HEK293 (cell line): ENCODE data around the gene BTBD19.
"Not testable (repeated sequence)": the region's sequence is repeated elsewhere in the genome, so short reads cannot be mapped to it uniquely, and the experiment has no call there.

Experiments used
- CTCF ChIA-PET: fragments of 350-600 bp; formaldehyde crosslinking; extraction: SDS; loops from one replicate; lab custom pipeline; 2021; ENCODE audit warnings: antibody characterized with exemption; lab: Yijun Ruan, JAX
- POLR2A ChIA-PET: fragments of 300-600 bp; formaldehyde crosslinking; extraction: SDS; loops from one replicate; lab custom pipeline; 2020; ENCODE audit warnings: antibody characterized with exemption, inconsistent platforms; lab: Yijun Ruan, JAX
- H3K27ac ChIP-seq: fragments of 200-500 bp; sonication (Bioruptor generic); 2 replicates; pipeline ENCODE4 v1.5.1; 2014; ENCODE audit warnings: low read depth, low read length, control low read depth, inconsistent platforms; ENCODE audit errors: extremely low read depth
- H3K36me3 ChIP-seq, 2 experiments: fragments of 200-500 bp in 1 of 2; sonication (Bioruptor generic) in 1 of 2; 1 replicate in 1 of 2; 2 replicates in 1 of 2; pipeline ENCODE4 v1.5.1; 2014 to 2017; ENCODE audit warnings: inconsistent platforms in 2 of 2, low read length in 2 of 2; ENCODE audit not compliant: control insufficient read depth in 2 of 2, insufficient read depth in 1 of 2
- H3K4me1 ChIP-seq: fragments of 200-500 bp; sonication (Bioruptor generic); 2 replicates; pipeline ENCODE4 v1.5.1; 2014; ENCODE audit warnings: mild to moderate bottlenecking, low read length, inconsistent platforms; ENCODE audit not compliant: control insufficient read depth, insufficient read depth
- H3K4me3 ChIP-seq: 2 replicates; pipeline ENCODE4 v1.5.1; 2011; ENCODE audit warnings: low read depth, mild to moderate bottlenecking, control low read depth, low read length, moderate library complexity
- H3K9me3 ChIP-seq: fragments of 200-500 bp; sonication (Bioruptor generic); 2 replicates; pipeline ENCODE4 v1.5.1; 2014; ENCODE audit warnings: low read depth, low read length, inconsistent platforms; ENCODE audit not compliant: control insufficient read depth, insufficient read depth
- IKZF3 ChIP-seq: fragments of 450-650 bp; IDR thresholded peaks from 2 replicates; pipeline ENCODE4 v1.5.0; 2018; ENCODE audit warnings: missing biosample characterization, mild to moderate bottlenecking, missing genetic modification characterization, moderate library complexity
- ZBTB17 ChIP-seq: fragments of 450-650 bp; formaldehyde crosslinking; IDR thresholded peaks from 2 replicates; pipeline ENCODE4 v1.5.1; 2016; ENCODE audit warnings: missing biosample characterization, missing genetic modification characterization
- ZFP69B ChIP-seq: fragments of 450-650 bp; formaldehyde crosslinking; IDR thresholded peaks from 2 replicates; pipeline ENCODE4 v1.5.1; 2016; ENCODE audit warnings: missing biosample characterization, missing genetic modification characterization
- ZNF404 ChIP-seq: fragments of 450-650 bp; formaldehyde crosslinking; IDR thresholded peaks from 2 replicates; pipeline ENCODE4 v1.5.1; 2017; ENCODE audit warnings: missing biosample characterization, missing genetic modification characterization
- ZNF423 ChIP-seq: fragments of 450-650 bp; formaldehyde crosslinking; IDR thresholded peaks from 2 replicates; pipeline ENCODE4 v1.5.1; 2016; ENCODE audit warnings: missing biosample characterization, missing genetic modification characterization
- ZNF473 ChIP-seq: fragments of 450-650 bp; formaldehyde crosslinking; IDR thresholded peaks from 2 replicates; pipeline ENCODE4 v1.5.1; 2017; ENCODE audit warnings: missing biosample characterization, missing genetic modification characterization
- ZNF521 ChIP-seq: fragments of 450-650 bp; formaldehyde crosslinking; IDR thresholded peaks from 2 replicates; pipeline ENCODE4 v1.5.1; 2017; ENCODE audit warnings: missing biosample characterization, mild to moderate bottlenecking, missing genetic modification characterization
- ZNF658 ChIP-seq: fragments of 450-650 bp; formaldehyde crosslinking; IDR thresholded peaks from 2 replicates; pipeline ENCODE4; 2016; ENCODE audit warnings: missing biosample characterization, missing genetic modification characterization
- ZNF677 ChIP-seq: fragments of 450-650 bp; IDR thresholded peaks from 2 replicates; pipeline ENCODE4 v1.5.0; 2018; ENCODE audit warnings: missing biosample characterization, mild to moderate bottlenecking, missing genetic modification characterization, moderate library complexity
- ZNF843 ChIP-seq: fragments of 450-650 bp; formaldehyde crosslinking; IDR thresholded peaks from 2 replicates; pipeline ENCODE4 v1.5.1; 2016; ENCODE audit warnings: missing biosample characterization, missing genetic modification characterization
- TF ChIP-seq, protein P1 (sequence below): fragments of 450-650 bp; formaldehyde crosslinking; IDR thresholded peaks from 2 replicates; pipeline ENCODE4 v1.5.1; 2016; ENCODE audit warnings: missing biosample characterization, missing genetic modification characterization
- TF ChIP-seq, protein P2 (sequence below): fragments of 450-650 bp; formaldehyde crosslinking; IDR thresholded peaks from 2 replicates; pipeline ENCODE4 v1.5.1; 2016; ENCODE audit warnings: missing biosample characterization, missing genetic modification characterization
- TF ChIP-seq, protein P3 (sequence below): fragments of 450-650 bp; formaldehyde crosslinking; IDR thresholded peaks from 2 replicates; pipeline ENCODE4 v1.5.1; 2016; ENCODE audit warnings: missing biosample characterization, missing genetic modification characterization, low read depth

Gene BTBD19

DNA sequence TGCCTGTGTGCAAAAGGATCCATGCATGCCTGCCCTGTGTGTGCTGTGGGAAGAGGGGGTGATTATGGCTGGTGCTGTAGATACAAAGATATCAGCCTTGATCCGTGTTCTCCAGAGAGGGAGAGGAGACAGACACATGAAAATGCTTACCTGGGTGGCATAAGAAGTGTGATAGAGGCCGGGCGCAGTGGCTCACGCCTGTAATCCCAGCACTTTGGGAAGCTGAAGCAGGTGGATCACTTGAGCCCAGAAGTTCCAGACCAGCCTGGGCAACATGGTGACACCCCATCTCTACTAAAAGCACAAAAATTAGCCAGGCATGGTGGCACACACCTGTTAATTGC, 2.4 kb downstream of the BTBD19 start:
- POLR2A ChIA-PET: interaction anchor here (0.6 kb wide), 1 partner anchor 10 kb away, joined by 3 read pairs; no protein-coding TSS in a partner anchor
- H3K9me3 ChIP-seq, H3K4me3 ChIP-seq, H3K27ac ChIP-seq, CTCF ChIA-PET: not testable (repeated sequence)
- Histone ChIP-seq H3K36me3 (peaks cover 0 to 43% of the 10 kb centered on the region in 2 experiments; a peak in 1 of 3 replicates), H3K4me1 (peaks cover 19% of the 10 kb centered on the region)

DNA sequence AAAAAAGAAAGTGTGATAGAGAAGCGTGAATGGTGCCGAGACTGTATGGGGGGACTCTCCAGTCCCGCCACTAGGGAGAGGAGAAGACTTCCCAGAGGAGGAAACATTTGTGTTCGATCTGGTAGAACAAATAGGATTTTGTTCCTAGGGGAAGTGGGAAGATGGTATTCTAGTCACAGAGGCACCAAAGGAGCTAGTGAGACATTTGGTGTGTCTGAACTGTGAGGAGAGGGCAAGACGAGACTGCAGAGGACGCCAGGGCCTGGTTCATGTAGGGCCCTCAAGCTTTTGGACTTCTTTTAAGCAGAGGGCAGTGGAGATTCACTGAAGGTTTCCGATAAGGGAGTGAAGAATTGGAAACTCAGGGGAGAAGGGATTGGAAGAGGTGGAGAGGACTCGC, 2.9 kb downstream of the BTBD19 start:
- Histone ChIP-seq H3K4me3 (no peak overlapping the region), H3K27ac (no peak overlapping the region), H3K9me3 (no peaks in the 10 kb centered on the region), H3K4me1 (peaks cover 19% of the 10 kb centered on the region), H3K36me3 (peaks cover 0 to 38% of the 10 kb centered on the region in 2 experiments; a peak in 1 of 3 replicates)
- CTCF ChIA-PET: no interaction called here
- POLR2A ChIA-PET: interaction anchor here (0.6 kb wide), 1 partner anchor 10 kb away, joined by 3 read pairs; no protein-coding TSS in a partner anchor
- TF ChIP-seq ZNF521 (tag by site-specific recombination) (no peak), ZNF843 (no peak), ZBTB17 (tag by site-specific recombination) (no peak), IKZF3 (tag by site-specific recombination) (no peak), ZNF677 (no peak), ZNF423 (tag by site-specific recombination) (no peak), ZNF658 (no peak), ZNF404 (no peak)
- TF ChIP-seq, protein P1, sequence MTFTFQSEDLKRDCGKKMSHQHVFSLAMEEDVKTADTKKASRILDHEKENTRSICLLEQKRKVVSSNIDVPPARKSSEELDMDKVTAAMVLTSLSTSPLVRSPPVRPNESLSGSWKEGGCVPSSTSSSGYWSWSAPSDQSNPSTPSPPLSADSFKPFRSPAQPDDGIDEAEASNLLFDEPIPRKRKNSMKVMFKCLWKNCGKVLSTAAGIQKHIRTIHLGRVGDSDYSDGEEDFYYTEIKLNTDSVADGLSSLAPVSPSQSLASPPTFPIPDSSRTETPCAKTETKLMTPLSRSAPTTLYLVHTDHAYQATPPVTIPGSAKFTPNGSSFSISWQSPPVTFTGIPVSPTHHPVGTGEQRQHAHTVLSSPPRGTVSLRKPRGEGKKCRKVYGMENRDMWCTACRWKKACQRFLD: no peak
- TF ChIP-seq, protein P2, sequence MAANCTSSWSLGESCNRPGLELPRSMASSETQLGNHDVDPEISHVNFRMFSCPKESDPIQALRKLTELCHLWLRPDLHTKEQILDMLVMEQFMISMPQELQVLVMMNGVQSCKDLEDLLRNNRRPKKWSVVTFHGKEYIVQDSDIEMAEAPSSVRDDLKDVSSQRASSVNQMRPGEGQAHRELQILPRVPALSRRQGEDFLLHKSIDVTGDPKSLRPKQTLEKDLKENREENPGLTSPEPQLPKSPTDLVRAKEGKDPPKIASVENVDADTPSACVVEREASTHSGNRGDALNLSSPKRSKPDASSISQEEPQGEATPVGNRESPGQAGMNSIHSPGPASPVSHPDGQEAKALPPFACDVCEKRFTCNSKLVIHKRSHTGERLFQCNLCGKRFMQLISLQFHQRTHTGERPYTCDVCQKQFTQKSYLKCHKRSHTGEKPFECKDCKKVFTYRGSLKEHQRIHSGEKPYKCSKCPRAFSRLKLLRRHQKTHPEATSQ: no peak

DNA sequence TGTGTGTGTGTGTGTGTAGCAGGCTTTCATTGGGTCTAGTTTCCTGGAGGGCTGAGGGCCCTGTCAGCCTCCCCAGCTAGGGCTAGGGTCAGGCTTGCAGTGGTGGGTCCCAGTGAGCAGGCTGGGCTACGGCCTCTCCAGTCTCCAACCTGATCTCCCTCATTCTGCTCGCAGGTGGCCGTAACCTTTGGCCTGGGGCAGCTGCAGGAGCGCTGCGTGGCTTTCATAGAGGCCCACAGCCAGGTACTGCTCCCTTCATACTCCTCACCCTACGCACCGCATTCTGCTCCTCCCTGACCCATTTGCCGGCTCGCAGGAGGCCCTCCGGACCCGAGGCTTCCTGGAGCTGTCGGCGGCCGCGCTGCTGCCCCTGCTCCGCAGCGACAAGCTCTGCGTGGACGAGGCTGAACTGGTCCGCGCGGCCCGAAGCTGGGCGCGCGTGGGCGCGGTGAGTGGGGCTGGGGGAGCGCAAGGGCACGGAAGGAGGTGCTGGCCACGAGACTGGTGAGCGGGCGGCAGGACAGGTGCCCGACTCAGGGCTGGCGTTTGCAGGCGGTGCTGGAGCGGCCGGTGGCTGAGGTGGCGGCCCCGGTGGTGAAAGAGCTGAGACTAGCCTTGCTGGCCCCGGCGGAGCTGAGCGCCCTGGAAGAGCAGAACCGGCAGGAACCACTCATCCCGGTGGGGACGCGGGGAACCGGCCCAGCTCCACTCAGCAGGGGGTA, 4.7 kb downstream of the BTBD19 start:
- no peak overlapping the region for H3K27ac ChIP-seq
- CTCF ChIA-PET: interaction anchor here (0.7 kb wide), 1 partner anchor 193 kb away, joined by 4 read pairs; no protein-coding TSS in a partner anchor
- peaks cover 0 to 30% of the 10 kb centered on the region in 2 experiments; a peak in 1 of 3 replicates for H3K36me3 ChIP-seq
- POLR2A ChIA-PET: interaction anchor here (0.6 to 1.4 kb wide), 5 partner anchors 10 to 1486 kb away, joined by 3 to 11 read pairs (median 5); partner anchors contain the start of genes PLK3 and RPS8
- H3K4me3 ChIP-seq: no peak overlapping the region
- TF ChIP-seq, protein P3, sequence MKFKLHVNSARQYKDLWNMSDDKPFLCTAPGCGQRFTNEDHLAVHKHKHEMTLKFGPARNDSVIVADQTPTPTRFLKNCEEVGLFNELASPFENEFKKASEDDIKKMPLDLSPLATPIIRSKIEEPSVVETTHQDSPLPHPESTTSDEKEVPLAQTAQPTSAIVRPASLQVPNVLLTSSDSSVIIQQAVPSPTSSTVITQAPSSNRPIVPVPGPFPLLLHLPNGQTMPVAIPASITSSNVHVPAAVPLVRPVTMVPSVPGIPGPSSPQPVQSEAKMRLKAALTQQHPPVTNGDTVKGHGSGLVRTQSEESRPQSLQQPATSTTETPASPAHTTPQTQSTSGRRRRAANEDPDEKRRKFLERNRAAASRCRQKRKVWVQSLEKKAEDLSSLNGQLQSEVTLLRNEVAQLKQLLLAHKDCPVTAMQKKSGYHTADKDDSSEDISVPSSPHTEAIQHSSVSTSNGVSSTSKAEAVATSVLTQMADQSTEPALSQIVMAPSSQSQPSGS (tag by site-specific recombination): no peak
- TF ChIP-seq IKZF3 (tag by site-specific recombination) (no peak), ZFP69B (tag by site-specific recombination) (0 out of 2 replicates have a peak, but pooled peaks have one; percentile 9), ZNF473 (tag by site-specific recombination) (no peak)
- H3K4me1 ChIP-seq: peaks cover 13% of the 10 kb centered on the region
- no peaks in the 10 kb centered on the region for H3K9me3 ChIP-seq

DNA sequence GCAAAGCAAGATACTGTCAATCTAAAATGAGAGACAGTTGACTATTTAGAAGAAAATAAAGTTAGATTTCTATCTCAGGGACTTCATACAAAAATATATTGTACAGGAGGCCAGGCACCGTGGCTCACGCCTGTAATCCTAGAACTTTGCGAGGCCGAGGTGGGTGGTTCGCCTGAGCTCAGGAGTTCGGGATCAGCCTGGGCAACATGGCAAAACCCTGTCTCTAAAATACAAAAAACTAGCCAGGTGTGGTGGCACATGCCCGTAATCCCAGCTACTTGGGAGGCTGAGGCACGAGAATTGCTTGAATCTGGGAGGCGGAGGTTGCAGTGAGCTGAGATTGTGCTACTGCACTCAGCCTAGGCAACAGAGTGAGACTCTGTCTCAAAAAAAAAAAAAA, 7.6 kb downstream of the BTBD19 start:
- POLR2A ChIA-PET, H3K9me3 ChIP-seq, H3K27ac ChIP-seq, H3K4me3 ChIP-seq, H3K4me1 ChIP-seq: not testable (repeated sequence)
- CTCF ChIA-PET: interaction anchor here (0.7 to 0.8 kb wide), 2 partner anchors 16 to 362 kb away, joined by 3 read pairs; partner anchors contain the start of gene PLK3
- peaks cover 0 to 22% of the 10 kb centered on the region in 2 experiments; a peak in 1 of 3 replicates for H3K36me3 ChIP-seq
